LNCAP (cell line): ENCODE measurements around the gene IER5.

ENCODE experiments used
- TF ChIP-seq, protein P1 (sequence below): fragments of 450-650 bp; IDR thresholded peaks from 2 replicates; pipeline ENCODE4 v1.5.1; 2017; ENCODE audit warnings: mild to moderate bottlenecking

The IER5 gene

GRCh38 chr1:181057079-181057478 lies 31.4 kb upstream of the IER5 start:
- TF ChIP-seq, protein P1, sequence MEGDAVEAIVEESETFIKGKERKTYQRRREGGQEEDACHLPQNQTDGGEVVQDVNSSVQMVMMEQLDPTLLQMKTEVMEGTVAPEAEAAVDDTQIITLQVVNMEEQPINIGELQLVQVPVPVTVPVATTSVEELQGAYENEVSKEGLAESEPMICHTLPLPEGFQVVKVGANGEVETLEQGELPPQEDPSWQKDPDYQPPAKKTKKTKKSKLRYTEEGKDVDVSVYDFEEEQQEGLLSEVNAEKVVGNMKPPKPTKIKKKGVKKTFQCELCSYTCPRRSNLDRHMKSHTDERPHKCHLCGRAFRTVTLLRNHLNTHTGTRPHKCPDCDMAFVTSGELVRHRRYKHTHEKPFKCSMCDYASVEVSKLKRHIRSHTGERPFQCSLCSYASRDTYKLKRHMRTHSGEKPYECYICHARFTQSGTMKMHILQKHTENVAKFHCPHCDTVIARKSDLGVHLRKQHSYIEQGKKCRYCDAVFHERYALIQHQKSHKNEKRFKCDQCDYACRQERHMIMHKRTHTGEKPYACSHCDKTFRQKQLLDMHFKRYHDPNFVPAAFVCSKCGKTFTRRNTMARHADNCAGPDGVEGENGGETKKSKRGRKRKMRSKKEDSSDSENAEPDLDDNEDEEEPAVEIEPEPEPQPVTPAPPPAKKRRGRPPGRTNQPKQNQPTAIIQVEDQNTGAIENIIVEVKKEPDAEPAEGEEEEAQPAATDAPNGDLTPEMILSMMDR = no peak

- TF ChIP-seq, protein P1 = no peak
Measured at GRCh38 chr1:181059435-181059834, 29.1 kb upstream of the IER5 start.

DNA sequence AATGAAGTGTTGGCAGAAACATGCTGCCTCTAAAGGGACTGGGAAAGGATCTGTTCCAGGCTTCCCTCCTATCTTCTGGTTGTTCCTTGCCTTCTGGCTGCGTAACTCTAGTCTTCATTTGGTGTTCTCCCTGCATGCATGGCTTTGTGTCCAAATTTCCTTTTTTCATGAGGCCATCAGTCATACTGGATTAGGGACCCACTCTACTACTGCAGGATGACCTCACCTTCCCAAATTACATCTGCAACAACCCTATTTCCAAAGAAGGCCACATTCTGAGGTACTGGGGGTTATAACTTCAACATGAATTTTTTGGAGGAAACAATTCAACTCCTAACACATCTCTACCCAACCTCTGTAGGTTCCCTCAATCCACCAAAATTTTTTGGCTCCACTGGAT lies 28.4 kb upstream of the IER5 start:
- TF ChIP-seq, protein P1 = no peak

DNA sequence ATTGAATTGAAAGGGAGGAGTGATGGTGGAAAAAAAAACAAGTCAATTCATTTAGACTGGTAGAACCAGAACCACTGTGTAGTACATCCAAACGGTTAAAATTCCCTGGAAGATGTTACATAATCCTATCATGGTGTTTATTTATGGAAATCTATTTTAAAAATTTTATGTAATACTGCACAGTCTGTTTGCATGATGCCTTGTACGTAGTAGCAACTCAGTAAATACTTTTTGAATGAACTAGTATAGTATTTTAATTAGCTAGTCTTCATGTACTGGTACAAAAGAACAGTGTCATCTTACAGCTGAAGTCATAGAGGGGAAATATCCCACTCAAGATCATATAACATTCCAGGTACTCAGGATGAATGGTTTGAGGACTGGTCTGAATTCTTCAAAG lies 27.0 kb upstream of the IER5 start:
- TF ChIP-seq, protein P1 = no peak

GRCh38 chr1:181061891-181062835 lies 26.3 kb upstream of the IER5 start:
- TF ChIP-seq, protein P1 = no peak

GRCh38 chr1:181062836-181063428 lies 25.6 kb upstream of the IER5 start:
- TF ChIP-seq, protein P1 = no peak

DNA sequence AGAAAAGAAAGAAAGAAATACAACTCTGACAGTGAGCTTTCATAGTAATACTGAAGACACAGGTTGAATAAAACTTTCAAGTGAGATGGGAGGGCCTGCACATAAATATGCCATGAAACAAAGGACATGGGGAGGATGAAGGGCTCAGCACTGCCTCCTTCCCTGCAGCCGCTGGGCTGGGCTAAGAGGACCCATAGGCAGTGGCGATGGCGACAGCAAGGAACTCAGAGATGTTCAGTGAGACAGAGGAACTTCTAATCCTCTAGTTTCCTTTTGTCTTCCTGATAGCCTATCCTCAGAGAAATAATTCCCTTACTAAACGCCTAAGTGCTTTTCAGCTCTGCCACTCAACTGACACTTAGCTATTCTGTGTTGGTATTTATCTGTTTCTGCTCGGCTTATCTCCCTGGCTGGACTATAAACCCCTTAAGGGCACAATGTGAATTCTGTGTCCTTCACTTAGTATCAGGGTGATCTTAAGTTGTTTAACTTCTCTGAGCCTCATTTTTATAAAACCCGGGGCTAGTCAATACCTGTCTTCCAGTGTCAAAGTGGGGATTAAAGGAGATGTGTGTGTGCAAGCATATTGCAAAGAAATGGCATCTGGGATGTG lies 24.4 kb upstream of the IER5 start:
- TF ChIP-seq, protein P1 = no peak
